Activated CD8-positive, alpha-beta T cell treated with anti-CD3 and anti-CD28 coated beads, Interleukin-2, amount 10 ng/mL, durations not matched to agents 7 days and 5 days (primary cell): ENCODE data around the gene HS3ST3B1. TPM values are rescaled to one million over a fixed set of nuclear protein-coding genes. Genes with fewer than 3 reads are reported as not detected.
A peak's percentile ranks its signal among the peaks of the same experiment; 100 is the strongest.

ENCODE experiments used
- ATAC-seq: fragments of 150-1000 bp; cut with Tn5 transposase; one replicate; pipeline ENCODE4 v1.10.0; 2021; ENCODE audit warnings: moderate library complexity
- CTCF ChIA-PET: fragments of 350-600 bp; sonication (Branson Sonifier 250); formaldehyde crosslinking; loops from one replicate; lab custom pipeline; 2021; ENCODE audit warnings: antibody characterized with exemption; lab: Charles Lee
- POLR2A ChIA-PET: fragments of 350-600 bp; sonication (Branson Sonifier 250); formaldehyde crosslinking; loops from one replicate; lab custom pipeline; 2021; ENCODE audit warnings: antibody characterized with exemption; lab: Charles Lee
- DNase-seq: peaks from one replicate; pipeline ENCODE4 v3.0.0-alpha.2; 2020
- H3K27ac Mint-ChIP-seq: one replicate; pipeline ENCODE4 v1.8.0; 2021; ENCODE audit warnings: mild to moderate bottlenecking, mixed read lengths
- H3K27me3 Mint-ChIP-seq: one replicate; pipeline ENCODE4 v1.8.0; 2021; ENCODE audit warnings: low read depth, mixed read lengths
- H3K36me3 Mint-ChIP-seq: one replicate; pipeline ENCODE4 v1.8.0; 2021; ENCODE audit warnings: low read depth, mixed read lengths
- H3K4me1 Mint-ChIP-seq: one replicate; pipeline ENCODE4 v1.8.0; 2021; ENCODE audit warnings: low read depth, mixed read lengths
- H3K4me3 Mint-ChIP-seq: one replicate; pipeline ENCODE4 v1.8.0; 2021; ENCODE audit warnings: mild to moderate bottlenecking, mixed read lengths
- H3K9me3 Mint-ChIP-seq: one replicate; pipeline ENCODE4 v1.8.0; 2022; ENCODE audit warnings: mixed read lengths; ENCODE audit not compliant: insufficient read depth
- total RNA-seq, 2 experiments: library from RNA; stranded (reverse); gene quantifications; one replicate each; pipeline ENCODE4 v1.2.3, GENCODE V29; 2021

Gene HS3ST3B1
- total RNA-seq, 2 experiments from 2014 or later: 9.9 to 10.3 TPM

- Mint-ChIP-seq H3K36me3 (peaks cover 24% of the 10 kb centered on the region), H3K4me1 (peaks cover 32% of the 10 kb centered on the region), H3K27ac (no peak overlapping the region), H3K9me3 (no peaks in the 10 kb centered on the region), H3K27me3 (no peaks in the 10 kb centered on the region), H3K4me3 (no peak overlapping the region)
- ChIA-PET CTCF (no interaction called here), POLR2A (no interaction called here)
- DNase-seq (no peak), ATAC-seq (no peak)
Observed at GRCh38 chr17:14311186-14311705, 10.4 kb downstream of the HS3ST3B1 start.

GRCh38 chr17:14311981-14312380 lies 11.1 kb downstream of the HS3ST3B1 start:
- H3K4me3 Mint-ChIP-seq: no peak overlapping the region

DNA sequence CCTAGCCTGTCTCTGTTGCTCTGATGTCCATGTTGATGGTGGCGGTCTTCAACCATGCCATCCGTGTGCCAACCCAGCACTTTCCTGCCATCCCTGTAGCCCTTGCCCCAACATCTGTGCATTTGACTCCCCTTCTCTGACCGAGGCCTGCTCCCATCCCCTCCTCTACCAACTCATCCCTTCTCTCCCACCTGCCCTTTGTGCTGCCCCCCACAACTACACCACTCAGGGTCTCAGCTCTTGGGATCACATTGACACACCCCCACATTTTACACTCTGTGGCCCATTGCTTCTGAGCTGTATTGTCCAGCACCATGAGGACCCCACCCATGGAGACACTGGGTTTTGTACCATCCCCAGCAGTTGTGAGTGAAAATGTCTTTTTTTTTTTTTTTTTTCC lies 11.6 kb downstream of the HS3ST3B1 start:
- ChIA-PET CTCF (no interaction called here), POLR2A (no interaction called here)
- H3K36me3 Mint-ChIP-seq: peaks cover 24% of the 10 kb centered on the region
- H3K27ac Mint-ChIP-seq: no peak overlapping the region
- no peaks in the 10 kb centered on the region for H3K27me3 Mint-ChIP-seq
- ATAC-seq (no peak), DNase-seq (no peak)
- H3K9me3 Mint-ChIP-seq: no peaks in the 10 kb centered on the region
- H3K4me1 Mint-ChIP-seq: peaks cover 34% of the 10 kb centered on the region
- H3K4me3 Mint-ChIP-seq: no peak overlapping the region

More at GRCh38 chr17:14311981-14312380, 11.1 kb downstream of the HS3ST3B1 start:
- no peak for ATAC-seq
- peaks cover 24% of the 10 kb centered on the region for H3K36me3 Mint-ChIP-seq
- ChIA-PET POLR2A (no interaction called here), CTCF (no interaction called here)
- DNase-seq: no peak
- no peaks in the 10 kb centered on the region for H3K9me3 Mint-ChIP-seq
- no peak overlapping the region for H3K27ac Mint-ChIP-seq
- H3K4me1 Mint-ChIP-seq: peaks cover 31% of the 10 kb centered on the region
- H3K27me3 Mint-ChIP-seq: no peaks in the 10 kb centered on the region

GRCh38 chr17:14316126-14316832 lies 15.4 kb downstream of the HS3ST3B1 start:
- no peak for ATAC-seq
- no peaks in the 10 kb centered on the region for H3K9me3 Mint-ChIP-seq
- peaks cover 19% of the 10 kb centered on the region for H3K36me3 Mint-ChIP-seq
- H3K4me3 Mint-ChIP-seq: no peak overlapping the region
- ChIA-PET POLR2A (no interaction called here), CTCF (interaction anchor here (2.3 kb wide), 1 partner anchor 15 kb away, joined by 7 read pairs; the partner anchor contains the start of gene HS3ST3B1)
- H3K27ac Mint-ChIP-seq: no peak overlapping the region
- H3K27me3 Mint-ChIP-seq: peaks cover 5% of the 10 kb centered on the region
- H3K4me1 Mint-ChIP-seq: peaks cover 41% of the 10 kb centered on the region
- DNase-seq: no peak

GRCh38 chr17:14317383-14317782 lies 16.5 kb downstream of the HS3ST3B1 start:
- DNase-seq (no peak), ATAC-seq (no peak)
- Mint-ChIP-seq H3K4me1 (peaks cover 45% of the 10 kb centered on the region), H3K9me3 (no peaks in the 10 kb centered on the region), H3K4me3 (no peak overlapping the region), H3K27me3 (peaks cover 5% of the 10 kb centered on the region), H3K36me3 (peaks cover 14% of the 10 kb centered on the region), H3K27ac (no peak overlapping the region)
- ChIA-PET CTCF (interaction anchor here (1.3 to 2.3 kb wide), 2 partner anchors 16 to 609 kb away, joined by 4 to 7 read pairs; partner anchors contain the start of gene HS3ST3B1), POLR2A (interaction anchor here (2.3 kb wide), 1 partner anchor 16 kb away, joined by 9 read pairs; the partner anchor contains the start of gene HS3ST3B1)

- DNase-seq (no peak), ATAC-seq (no peak)
- peaks cover 5% of the 10 kb centered on the region for H3K27me3 Mint-ChIP-seq
- ChIA-PET CTCF (interaction anchor here (1.1 to 2.3 kb wide), 3 partner anchors 16 to 608 kb away, joined by 3 to 7 read pairs (median 4); partner anchors contain the start of gene HS3ST3B1), POLR2A (interaction anchor here (2.3 kb wide), 1 partner anchor 17 kb away, joined by 9 read pairs; the partner anchor contains the start of gene HS3ST3B1)
- no peak overlapping the region for H3K4me3 Mint-ChIP-seq
- no peak overlapping the region for H3K27ac Mint-ChIP-seq
- H3K4me1 Mint-ChIP-seq: peaks cover 45% of the 10 kb centered on the region
- peaks cover 8% of the 10 kb centered on the region for H3K36me3 Mint-ChIP-seq
- H3K9me3 Mint-ChIP-seq: no peaks in the 10 kb centered on the region
Observed at GRCh38 chr17:14318109-14318917, 17.4 kb downstream of the HS3ST3B1 start.

DNA sequence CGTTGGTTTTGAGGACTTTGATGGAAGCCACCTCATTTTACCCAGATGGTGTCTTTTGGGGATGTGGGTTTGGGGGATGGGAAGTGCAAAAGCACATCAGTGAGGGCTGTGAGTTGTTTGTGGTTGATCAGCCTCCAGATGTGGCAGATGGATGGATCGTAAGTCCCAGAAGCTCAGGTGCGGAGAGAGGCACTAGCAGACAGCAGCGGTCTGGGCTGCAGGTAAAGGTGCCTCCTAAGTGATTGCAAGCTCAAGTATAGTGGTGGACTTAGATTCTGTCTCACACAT lies 18.0 kb downstream of the HS3ST3B1 start:
- H3K4me1 Mint-ChIP-seq: peaks cover 45% of the 10 kb centered on the region
- H3K27ac Mint-ChIP-seq: peak overlapping the region; percentile 16
- peak; percentile 51 for DNase-seq
- H3K27me3 Mint-ChIP-seq: peaks cover 5% of the 10 kb centered on the region
- ChIA-PET POLR2A (interaction anchor here (2.3 kb wide), 1 partner anchor 18 kb away, joined by 9 read pairs; the partner anchor contains the start of gene HS3ST3B1), CTCF (interaction anchor here (1.1 kb wide), 1 partner anchor 16 kb away, joined by 3 read pairs; no protein-coding TSS in a partner anchor)
- no peaks in the 10 kb centered on the region for H3K9me3 Mint-ChIP-seq
- H3K4me3 Mint-ChIP-seq: no peak overlapping the region
- H3K36me3 Mint-ChIP-seq: peaks cover 7% of the 10 kb centered on the region
- peak; percentile 27 for ATAC-seq

- DNase-seq: no peak
- H3K27me3 Mint-ChIP-seq: peaks cover 5% of the 10 kb centered on the region
- POLR2A ChIA-PET: no interaction called here
- CTCF ChIA-PET: no interaction called here
- H3K36me3 Mint-ChIP-seq: no peaks in the 10 kb centered on the region
- H3K9me3 Mint-ChIP-seq: no peaks in the 10 kb centered on the region
- H3K4me3 Mint-ChIP-seq: no peak overlapping the region
- ATAC-seq: no peak
- H3K4me1 Mint-ChIP-seq: peaks cover 45% of the 10 kb centered on the region
- H3K27ac Mint-ChIP-seq: no peak overlapping the region
Observed at GRCh38 chr17:14320098-14320497, 19.2 kb downstream of the HS3ST3B1 start.

DNA sequence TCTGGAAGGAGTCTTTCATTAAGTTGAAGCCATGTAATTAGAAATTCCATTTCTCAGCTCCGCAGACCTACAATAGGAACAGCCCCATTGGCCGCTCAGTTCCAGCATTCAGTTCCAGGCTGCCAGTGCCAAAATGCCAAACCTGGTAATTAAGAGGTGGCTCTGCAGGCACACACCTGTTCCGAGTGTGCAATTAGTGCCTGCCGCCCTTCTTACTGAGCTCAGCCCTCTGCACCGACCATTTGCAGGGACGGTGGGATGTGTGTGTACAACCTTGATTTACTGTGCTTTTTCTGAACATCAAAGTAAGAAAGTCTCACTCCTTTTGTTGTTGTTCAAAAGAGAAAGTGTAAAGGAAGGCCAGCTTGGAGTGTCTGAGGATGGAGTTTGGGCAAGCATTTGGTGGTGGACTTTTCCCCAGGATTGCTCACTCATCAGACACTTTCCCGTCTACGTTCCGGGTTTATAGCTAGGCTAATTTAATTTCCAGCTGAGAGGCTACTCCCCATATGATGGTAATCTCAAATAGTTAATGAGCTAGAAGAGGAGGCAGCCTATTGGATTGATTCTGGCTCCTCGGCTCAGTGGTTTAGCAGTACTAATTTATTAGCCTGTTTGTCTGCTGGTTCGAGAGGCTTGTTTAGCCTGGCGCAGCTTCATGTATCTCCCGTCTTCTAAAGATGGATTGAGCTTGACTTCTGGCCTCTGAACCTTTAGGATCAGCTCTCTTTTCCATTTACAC lies 20.0 kb downstream of the HS3ST3B1 start:
- Mint-ChIP-seq H3K36me3 (no peaks in the 10 kb centered on the region), H3K4me3 (no peak overlapping the region), H3K27ac (no peak overlapping the region), H3K27me3 (peaks cover 5% of the 10 kb centered on the region), H3K4me1 (peaks cover 45% of the 10 kb centered on the region), H3K9me3 (no peaks in the 10 kb centered on the region)
- POLR2A ChIA-PET: no interaction called here
- CTCF ChIA-PET: interaction anchor here (1.2 to 1.3 kb wide), 2 partner anchors 10 to 20 kb away, joined by 4 to 5 read pairs; partner anchors contain the start of gene HS3ST3B1
- DNase-seq (no peak), ATAC-seq (no peak)

GRCh38 chr17:14321476-14321949 lies 20.6 kb downstream of the HS3ST3B1 start:
- Mint-ChIP-seq H3K9me3 (no peaks in the 10 kb centered on the region), H3K27ac (no peak overlapping the region), H3K36me3 (no peaks in the 10 kb centered on the region), H3K4me3 (no peak overlapping the region), H3K27me3 (peaks cover 5% of the 10 kb centered on the region), H3K4me1 (peaks cover 43% of the 10 kb centered on the region)
- no peak for DNase-seq
- POLR2A ChIA-PET: no interaction called here
- CTCF ChIA-PET: interaction anchor here (1.2 to 1.3 kb wide), 2 partner anchors 9 to 21 kb away, joined by 4 to 5 read pairs; partner anchors contain the start of gene HS3ST3B1
- ATAC-seq: no peak
